Activated CD4-positive, alpha-beta T cell treated with anti-CD3 and anti-CD28 coated beads, Interleukin-2, amount 50 U/mL, for 16 hours (primary cell): ENCODE results near the gene TUBGCP3.
A peak's percentile ranks its signal among the peaks of the same experiment; 100 is the strongest.
"Not testable (repeated sequence)": the region's sequence is repeated elsewhere in the genome, so short reads cannot be mapped to it uniquely, and the experiment has no call there.

ENCODE experiments used
- DNase-seq: peaks from one replicate; pipeline ENCODE4 v3.0.0-alpha.2; 2020

Gene TUBGCP3, protein sequence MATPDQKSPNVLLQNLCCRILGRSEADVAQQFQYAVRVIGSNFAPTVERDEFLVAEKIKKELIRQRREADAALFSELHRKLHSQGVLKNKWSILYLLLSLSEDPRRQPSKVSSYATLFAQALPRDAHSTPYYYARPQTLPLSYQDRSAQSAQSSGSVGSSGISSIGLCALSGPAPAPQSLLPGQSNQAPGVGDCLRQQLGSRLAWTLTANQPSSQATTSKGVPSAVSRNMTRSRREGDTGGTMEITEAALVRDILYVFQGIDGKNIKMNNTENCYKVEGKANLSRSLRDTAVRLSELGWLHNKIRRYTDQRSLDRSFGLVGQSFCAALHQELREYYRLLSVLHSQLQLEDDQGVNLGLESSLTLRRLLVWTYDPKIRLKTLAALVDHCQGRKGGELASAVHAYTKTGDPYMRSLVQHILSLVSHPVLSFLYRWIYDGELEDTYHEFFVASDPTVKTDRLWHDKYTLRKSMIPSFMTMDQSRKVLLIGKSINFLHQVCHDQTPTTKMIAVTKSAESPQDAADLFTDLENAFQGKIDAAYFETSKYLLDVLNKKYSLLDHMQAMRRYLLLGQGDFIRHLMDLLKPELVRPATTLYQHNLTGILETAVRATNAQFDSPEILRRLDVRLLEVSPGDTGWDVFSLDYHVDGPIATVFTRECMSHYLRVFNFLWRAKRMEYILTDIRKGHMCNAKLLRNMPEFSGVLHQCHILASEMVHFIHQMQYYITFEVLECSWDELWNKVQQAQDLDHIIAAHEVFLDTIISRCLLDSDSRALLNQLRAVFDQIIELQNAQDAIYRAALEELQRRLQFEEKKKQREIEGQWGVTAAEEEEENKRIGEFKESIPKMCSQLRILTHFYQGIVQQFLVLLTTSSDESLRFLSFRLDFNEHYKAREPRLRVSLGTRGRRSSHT

DNA sequence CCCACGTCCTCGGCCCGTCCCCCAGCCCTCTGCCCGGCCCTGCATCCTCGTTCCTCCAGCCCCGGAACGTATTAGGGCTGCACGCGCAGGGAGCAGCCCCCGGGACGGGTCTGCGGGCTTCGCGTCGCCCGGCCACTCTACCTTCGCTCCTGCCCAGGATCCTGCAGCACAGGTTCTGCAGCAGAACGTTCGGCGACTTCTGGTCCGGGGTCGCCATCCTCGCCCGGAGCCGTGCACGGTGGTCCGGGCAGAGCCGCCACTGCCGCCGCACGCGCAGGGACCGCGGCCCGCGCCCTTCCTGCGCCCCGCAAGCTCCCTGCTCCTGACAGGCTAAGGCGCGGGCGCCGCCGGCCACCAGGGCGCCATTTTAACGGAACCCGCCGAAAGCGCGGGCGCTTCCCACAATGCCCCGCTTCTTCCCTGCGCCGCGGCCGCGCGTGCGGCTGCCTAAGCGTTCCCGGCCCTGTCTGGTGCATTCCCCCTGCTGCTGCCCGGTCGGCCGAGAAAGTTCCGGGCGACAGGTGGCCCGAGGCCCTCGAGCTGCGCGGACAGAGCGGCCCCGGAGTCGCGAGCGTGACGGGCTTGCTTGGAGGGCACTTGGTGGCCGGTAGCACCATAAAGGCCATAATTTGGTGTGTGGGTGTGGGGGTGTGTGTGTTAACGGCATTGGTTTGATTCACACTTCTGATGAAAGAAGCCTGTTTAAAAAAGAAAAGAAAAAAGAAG lies at the start of gene TUBGCP3:
TUBGCP3 (minus strand) TSS at position 390 of the 726 bp plus-strand sequence; CDS start at position 217, 173 bp downstream.
- DNase-seq = peak; percentile 85

DNA sequence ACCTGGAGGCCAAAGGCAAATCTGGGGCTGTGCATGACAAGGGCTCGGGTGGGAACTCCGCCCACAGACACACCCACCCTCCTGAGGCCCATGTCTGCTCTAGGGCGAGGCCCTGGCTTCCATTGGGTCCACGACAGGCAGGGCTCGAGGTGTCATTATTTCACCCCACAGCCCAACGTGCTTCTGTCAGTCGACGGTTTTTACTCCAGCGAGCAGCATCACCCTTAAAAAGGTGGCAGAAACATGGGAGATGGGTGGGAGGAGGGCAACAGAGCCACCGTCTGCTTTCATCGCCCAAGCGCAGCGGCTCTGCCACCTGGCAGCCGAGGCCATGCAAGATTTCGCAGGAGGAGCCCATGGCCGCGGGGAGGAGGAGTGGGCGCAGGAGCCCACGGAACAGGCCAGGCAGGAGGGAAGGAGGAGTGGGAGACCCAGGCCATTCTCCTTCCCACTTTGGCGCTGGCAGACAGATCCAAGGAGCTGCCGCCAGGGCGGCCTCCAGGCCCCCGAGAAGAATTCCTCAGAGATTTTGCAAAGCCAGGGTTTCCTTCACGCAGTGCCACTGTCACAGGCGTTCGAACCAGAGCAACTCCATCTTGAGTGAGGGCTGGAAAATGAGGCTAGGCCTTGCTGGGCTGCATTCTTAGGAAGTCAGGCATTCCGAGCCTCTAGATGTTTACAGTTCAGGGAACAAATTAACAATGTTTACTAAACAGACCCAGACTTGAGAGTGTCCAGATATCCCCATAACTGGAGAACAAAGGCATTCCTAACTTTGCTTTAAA lies 49.3 kb upstream of the TUBGCP3 start:
- DNase-seq = no peak

DNA sequence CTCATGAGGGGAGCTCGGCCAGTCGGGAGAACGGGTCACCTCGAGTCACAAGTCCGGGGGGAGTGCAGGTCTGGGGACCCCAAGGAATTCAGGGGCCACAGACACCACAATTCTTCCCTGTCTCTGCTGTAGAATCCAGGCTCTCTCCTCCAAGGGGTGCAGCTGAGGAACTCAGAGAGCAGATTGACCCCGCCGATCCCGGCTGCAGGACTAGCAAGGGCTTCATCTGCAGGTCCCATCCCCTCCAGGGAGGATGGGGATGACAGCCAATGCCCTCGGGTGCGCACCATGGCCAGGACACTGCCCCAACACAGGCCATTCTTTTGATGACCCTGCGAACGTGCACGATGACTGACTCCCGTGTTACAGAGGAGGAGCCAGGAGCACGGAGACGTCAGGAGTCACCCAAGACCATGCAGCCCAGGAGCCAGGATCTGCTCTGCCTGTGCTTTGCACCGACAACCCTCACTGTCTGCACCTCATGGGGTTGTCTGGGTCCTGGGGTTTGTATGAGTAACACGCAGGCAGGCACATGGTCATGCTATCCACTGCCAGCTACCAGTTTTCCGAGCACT lies 48.5 kb upstream of the TUBGCP3 start:
- DNase-seq = no peak

DNA sequence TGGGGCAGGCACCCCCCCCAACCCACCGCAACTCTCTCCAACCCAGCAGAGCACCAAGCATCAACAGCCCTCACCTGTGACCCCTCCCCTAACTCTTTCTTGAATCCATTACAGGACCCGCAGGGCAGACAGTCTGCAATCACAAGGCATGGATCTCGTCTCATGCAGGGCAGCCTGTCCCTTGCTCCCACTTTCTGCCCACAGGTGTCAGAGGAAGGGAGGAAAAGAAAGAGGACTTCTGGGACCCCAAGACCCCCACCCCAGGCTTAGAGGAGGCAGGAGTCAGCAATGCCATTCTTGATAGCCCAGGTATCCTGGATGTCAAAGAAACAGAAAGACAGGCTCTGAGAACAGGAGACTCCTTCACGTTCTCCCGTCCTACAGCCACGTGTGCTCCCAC lies 47.4 kb upstream of the TUBGCP3 start:
- DNase-seq = no peak

DNA sequence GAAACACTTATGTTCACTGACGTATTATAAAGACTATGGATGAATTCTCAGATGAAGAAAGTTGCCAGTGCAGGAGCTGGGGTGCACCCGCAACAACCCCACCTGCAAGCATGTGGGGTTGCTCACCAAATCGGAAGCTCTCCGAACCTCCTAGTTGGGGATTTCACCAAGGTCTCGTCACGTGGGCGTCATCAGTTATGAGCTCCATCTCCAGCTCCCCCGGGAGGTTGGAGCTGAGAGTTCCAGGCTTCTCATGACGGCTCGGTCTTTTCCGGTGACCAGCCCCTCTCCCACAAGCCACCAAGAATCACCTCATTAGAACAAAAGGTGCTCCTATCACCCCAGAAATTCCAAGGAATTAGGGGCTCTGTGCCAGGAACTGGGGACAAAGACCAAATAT lies 46.1 kb upstream of the TUBGCP3 start:
- no peak for DNase-seq

DNA sequence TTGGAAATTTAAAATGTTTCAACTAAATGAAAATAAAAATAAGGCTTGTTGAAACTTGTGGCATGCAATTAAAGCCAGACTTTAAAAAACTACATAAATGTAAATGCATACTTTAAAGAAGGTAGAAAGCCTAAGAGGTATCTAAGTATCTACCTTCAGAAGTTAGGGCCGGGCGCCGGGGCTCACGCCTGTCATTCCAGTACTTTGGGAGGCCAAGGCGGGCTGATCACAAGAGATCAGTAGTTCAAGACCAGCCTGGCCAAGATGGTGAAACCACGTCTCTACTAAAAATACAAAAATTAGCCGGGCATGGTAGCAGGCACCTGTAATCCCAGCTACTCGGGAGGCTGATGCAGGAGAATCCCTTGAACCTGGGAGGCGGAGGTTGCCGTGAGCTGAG lies 42.3 kb upstream of the TUBGCP3 start:
- DNase-seq = not testable (repeated sequence)

DNA sequence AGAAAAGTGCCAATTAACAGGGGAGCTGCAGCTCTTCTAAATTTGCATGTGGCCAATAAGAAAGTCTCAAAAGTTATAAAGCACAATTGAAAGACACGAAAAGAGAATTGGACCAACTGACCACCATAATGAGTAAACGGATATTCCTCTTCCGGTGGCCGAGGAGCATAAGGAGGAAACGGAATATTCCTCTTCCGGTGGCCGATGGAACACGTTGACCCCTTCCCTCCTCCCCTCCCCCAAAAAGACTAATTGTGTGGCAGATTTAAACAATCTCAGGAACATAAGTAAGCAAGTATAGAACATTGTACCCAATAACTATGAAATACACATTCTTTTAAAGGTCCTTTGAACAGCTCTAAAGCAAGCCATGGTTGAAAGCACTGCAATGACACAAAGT lies 41.2 kb upstream of the TUBGCP3 start:
- DNase-seq = no peak

DNA sequence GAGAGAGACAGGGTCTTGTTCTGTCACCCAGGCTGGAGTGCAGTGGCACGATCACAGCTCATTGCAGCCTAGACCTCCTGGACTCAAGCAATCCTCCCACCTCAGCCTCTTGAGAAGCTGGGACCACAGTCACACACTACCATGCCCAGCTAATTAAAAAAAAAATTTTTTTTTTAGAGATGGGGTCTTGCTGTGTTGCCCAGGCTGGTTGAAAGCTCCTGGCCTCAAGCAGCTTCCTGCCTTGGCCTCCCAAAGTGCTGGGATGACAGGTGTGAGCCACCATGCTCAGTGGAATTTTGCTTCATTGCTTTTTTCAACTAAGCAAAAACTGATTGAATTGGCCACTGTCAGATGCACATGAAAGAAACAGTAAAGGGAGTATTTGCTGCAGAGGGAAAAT lies 39.7 kb upstream of the TUBGCP3 start:
- not testable (repeated sequence) for DNase-seq

DNA sequence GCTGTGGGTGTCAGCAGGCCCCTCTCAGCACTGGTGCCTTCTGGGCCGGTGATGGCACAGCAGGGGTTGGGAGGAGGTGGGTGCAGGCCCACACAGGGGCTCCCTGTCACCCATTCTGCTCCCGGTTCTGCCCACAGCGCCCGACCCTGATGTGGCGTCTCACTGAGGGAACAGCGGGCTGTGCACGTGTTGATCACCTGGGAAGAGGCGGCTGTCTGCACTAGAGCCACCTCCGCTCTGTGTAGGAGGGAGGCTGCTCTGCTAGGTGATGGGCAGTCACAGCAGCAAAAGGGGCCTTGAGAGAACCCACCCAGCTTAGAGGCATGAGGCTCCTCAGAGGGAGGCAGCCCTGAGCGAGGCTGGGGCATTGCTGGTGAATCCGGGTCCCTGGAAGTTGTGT lies 39.2 kb upstream of the TUBGCP3 start:
- DNase-seq = no peak

DNA sequence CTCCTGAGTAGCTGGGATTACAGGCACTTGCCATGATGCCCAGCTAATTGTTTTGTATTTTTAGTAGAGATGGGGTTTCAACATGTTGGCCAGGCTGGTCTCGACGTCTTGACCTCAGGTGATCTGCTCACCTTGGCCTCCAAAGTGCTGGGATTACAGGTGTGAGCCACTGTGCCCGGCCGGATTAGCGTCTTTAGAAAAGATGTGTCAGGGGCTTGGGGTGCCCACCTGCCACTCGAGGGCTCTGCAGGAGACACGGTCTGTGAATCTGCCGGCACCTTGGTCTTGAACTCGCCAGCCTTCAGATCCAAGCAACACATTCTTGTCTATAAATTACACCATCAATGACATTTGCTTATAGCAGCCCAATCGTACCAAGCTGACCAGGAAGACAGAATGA lies 38.8 kb upstream of the TUBGCP3 start:
- DNase-seq = no peak

DNA sequence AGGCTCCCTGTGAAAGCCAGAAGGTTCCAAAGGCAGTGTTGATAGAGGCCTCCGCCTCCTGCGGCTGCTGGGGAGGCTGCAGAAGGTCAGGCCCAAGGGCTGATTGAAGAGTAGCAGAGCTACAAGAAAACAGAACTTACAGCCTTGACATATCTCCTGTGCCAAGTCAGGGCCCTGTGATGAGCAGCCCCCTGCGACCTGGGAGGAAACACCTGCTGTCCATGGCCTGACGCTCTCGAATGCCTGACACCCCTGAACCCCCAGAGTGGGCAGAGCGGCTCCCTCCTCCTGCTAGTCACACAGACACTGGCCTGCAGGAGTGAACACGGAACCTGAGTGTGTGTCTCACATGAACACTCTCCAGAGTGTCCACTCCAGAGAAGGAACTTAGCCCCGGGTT lies 38.2 kb upstream of the TUBGCP3 start:
- no peak for DNase-seq

DNA sequence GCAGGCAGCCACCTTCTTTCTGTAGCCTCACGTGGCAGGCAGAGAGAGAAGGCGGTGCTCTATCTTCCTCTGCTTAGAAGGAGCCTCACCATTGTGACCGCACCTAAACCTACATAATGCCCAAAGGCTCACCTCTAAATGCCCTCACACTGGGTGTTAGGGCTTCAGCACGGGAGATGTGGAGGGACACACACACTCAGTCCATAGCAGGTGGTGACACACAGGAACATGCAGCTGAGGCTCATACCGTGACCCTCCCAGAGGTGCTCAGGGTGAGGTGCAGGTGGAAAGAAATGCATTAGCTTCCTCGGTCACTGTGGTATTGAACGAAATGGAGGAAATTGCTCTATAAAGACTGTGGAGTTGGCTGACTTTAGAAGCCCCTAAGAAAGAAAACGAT lies 37.7 kb upstream of the TUBGCP3 start:
- no peak for DNase-seq

DNA sequence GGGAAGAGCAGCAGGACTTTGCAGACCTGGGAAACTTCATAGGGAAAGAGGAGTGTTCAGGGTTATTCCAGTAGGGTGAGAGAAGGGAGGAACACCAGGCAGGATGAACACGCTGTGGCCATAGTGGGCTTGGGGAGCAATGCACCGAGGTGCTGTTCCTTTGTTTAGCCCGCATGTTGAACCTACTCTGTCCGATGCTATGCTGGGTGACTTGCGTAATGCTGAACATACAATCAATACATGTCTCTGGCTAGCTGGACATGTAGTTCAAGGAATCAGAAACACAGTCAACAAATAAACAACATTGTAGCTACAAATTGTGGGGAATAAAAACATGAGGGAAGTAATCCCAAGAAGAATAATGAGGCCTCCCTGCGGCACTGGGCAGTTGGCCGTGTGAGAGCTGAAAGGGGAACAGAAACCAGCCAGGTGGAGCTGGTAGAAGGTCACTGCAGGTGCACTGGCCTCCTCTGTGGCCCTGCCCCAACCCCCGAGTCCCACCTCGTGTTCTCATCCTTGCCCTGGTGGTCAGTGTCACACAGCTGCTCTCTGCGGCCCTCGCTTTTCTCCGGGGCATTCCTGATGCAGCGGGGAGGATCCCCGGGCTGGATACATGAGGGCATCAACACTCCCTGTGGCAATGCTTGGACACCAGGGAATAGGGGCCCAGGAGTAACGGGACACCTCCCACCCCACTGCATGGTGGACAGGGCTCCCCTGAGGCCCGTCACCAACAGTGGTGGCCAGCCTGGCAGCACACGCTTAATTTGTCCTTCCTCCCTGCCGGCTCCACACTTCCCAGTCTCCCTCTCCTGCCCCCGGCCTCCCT lies 36.9 kb upstream of the TUBGCP3 start:
- no peak for DNase-seq

DNA sequence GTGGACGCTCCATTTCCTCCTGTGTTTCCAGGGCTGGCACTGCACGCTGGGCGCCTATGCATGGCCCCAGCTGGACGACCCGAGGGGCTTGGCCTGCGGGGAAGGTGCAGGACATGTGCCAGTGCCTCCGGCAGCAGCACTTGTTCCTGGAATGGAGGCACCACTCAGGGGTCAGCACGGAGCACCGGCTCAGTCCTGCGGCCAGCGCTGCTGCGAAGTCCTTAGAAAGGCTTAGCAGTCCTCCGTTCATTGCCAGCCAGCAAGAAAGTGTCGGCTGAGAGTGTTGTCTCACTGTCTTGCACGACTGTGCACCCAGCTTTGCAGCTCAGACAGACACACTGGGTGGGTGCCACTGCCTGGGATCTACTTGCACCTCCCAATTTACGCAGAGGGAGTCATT lies 36.1 kb upstream of the TUBGCP3 start:
- no peak for DNase-seq

DNA sequence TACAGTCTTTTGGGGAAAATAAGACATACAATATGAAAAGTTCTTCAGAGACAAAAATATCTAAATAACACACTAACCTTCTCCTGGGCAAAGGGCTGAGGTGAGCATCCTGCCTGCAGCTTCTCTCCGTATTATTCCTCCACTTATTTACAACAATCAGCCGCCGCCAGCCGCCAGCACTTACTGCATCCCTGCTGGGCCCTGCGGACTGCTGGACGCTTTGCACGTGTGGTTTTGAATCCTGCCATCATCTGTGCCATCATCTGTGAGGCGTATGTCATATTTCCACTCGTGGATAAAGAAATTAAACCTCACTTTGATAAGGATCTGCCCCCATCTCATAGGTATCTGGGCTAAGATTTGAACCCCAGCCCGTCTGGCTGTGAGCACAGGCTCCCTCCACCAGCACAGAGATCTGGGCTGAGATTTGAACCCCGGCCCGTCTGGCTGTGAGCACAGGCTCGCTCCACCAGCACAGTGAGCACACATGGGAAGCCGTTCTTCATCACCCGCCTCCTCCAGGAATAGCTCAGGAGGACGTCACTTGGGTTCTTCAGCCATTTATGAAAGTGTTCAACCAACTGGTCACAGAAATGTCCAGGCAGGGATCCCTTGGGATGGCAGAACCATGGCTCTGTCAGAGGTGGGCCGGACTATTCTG lies 35.2 kb upstream of the TUBGCP3 start:
- no peak for DNase-seq

DNA sequence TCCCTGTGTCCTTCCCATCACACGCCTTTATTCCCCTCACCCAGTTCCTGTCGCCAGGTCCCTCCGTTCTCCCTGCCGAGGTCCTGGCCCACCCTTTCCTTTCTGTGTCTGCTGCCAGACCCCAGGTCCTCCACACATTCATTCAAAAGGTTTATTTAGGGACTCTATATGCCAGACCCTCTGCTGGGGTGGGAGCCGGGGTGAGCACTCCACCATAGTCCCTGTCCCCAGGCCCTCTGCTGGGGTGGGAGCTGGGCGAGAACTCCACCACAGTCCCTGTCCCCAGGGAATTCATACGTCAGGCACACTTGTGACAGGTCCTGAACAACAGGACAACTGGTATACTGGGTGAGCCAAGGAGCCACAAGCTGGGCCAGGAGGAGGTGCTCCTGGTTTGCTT lies 34.4 kb upstream of the TUBGCP3 start:
- no peak for DNase-seq

DNA sequence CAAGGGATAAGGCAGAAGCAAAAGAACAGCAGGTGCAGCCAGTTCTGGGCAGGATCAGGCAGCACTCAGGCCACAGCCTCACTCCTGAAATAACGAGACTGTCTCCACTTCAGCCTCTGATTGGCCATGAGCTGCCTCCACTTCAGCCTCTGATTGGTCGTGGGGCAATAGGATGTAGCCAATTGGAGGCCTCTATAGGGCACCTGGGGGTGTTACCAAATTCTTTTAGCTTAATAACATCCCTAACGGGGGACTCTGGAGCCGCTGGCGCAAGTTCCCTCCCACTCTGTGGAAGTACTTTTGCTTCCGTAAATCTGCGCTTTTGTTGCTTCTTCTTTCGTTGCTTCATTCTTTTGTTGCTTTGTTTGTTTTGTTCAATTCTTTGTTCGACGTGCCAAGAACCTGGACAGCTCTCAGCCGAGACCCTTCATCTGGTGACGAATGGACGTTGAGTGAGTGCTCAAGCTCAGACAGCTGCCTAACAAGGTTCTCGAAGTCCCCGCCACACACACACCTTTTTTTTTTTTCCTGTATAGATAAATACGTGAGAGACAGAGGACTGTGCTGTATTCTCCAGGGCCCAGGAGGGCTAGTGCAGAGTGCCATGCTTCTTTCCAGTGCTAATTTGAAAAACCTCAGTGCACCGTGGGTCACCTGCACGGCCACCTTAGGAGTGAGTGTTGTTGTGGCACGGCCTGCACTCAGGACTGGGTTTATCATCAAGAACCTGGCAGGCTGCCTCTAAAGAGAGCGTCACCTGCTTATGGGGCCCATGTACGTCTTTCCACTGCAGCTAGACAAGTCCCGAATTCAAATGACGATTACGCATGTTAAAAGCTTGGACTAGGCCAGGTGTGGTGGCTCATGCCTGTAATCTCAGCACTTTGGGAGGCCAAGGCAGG lies 32.0 kb upstream of the TUBGCP3 start:
- DNase-seq = no peak

DNA sequence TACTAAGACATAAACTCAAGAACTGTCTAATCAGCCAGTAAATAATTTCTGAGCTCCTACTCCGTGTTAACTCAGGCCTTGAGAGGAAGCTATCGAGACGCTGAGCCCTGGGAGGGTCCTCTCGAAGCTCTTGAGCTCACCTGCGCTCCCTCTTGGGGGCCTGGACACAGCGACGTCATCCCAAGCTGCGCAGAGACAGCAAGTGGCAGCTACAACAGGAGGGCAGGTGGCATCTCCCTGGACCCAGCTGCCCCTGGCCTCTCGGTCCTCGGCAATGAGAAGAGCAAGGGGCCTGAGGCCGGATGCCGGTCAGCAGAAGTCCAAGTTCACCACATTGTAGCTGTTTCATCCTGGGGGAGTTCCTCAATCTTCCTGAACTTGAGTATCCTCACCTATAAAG lies 30.5 kb upstream of the TUBGCP3 start:
- no peak for DNase-seq

DNA sequence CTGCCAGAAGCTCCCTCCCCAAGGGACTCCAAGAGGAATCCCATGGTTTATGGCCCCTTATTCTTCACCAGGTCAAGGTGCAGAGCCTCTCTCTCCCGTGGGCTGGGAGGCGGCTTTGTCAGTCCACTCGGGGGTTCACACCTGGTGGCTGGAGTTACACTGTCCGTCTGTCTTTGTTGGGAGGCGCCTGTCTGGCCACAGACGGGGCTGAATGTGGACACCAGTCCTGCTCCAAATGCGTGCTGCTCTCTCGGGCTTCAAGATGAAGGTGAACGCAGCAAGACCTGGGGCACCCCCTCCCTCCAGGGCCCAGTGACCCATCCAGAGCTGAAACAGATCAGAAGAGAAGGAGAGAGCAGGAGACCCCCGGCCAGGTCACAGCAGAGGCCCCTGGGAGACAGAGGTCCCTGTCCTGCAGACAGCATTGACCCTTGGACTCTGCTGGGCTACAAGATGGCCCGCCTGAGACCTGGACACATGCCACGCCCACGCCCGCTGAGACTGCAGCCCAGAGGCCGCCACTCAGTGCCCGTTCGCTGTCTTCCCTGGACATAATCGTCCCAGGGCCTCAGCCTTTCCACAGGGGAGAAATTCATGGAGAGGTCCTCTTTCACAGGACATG lies 29.9 kb upstream of the TUBGCP3 start:
- no peak for DNase-seq
